Prostate gland (tissue), 2 donors: Measurements from ENCODE around the gene GRAMD1B. TPM values are rescaled to one million over a fixed set of nuclear protein-coding genes. Genes with fewer than 3 reads are reported as not detected.
"Not testable (repeated sequence)": the region's sequence is repeated elsewhere in the genome, so short reads cannot be mapped to it uniquely, and the experiment has no call there.

ENCODE experiments used
- DNase-seq: peaks from one replicate; pipeline ENCODE4 v3.0.0-alpha.2; 2019; ENCODE audit warnings: low spot score
- H3K27ac ChIP-seq, 2 donors: fragments of 200-600 bp; sonication (generic); 2 replicates each; pipeline ENCODE4 v1.5.1; 2017 to 2019
- H3K27me3 ChIP-seq: fragments of 200-600 bp; sonication (generic); replicated peaks from 2 replicates; pipeline ENCODE4 v1.5.1; 2019; ENCODE audit not compliant: insufficient read depth
- H3K36me3 ChIP-seq, 2 donors: fragments of 200-600 bp; sonication (generic); 1 replicate in 1 of 2; 2 replicates in 1 of 2; pipeline versions ENCODE4 v1.5.1 to v1.8.1; 2017 to 2019
- H3K4me1 ChIP-seq: fragments of 200-600 bp; sonication (generic); replicated peaks from 2 replicates; pipeline ENCODE4 v1.5.1; 2019
- H3K4me3 ChIP-seq, 2 donors: fragments of 200-600 bp; sonication (generic); 2 replicates each; pipeline ENCODE4 v1.5.1; 2017 to 2019
- H3K9me3 ChIP-seq: fragments of 200-600 bp; sonication (generic); 2 replicates; pipeline ENCODE4 v1.5.1; 2017
- CTCF ChIP-seq, 4 experiments: fragments of 200-600 bp in 2 of 4; fragments of 450-650 bp in 2 of 4; sonication (generic) in 2 of 4; IDR thresholded peaks; 1 replicate in 3 of 4; 2 replicates in 1 of 4; pipeline ENCODE4 v1.5.1; 2016 to 2019; ENCODE audit warnings: antibody characterized with exemption in 4 of 4, mild to moderate bottlenecking in 2 of 4, moderate library complexity in 2 of 4
- POLR2A ChIP-seq: fragments of 450-650 bp; IDR thresholded peaks from one replicate; pipeline ENCODE4 v1.6.1; 2016; ENCODE audit warnings: antibody characterized with exemption, mild to moderate bottlenecking
- POLR2AphosphoS5 ChIP-seq: sonication (generic); formaldehyde crosslinking; IDR thresholded peaks from one replicate; pipeline ENCODE4 v1.6.1; 2017; ENCODE audit warnings: antibody characterized with exemption
- WGBS: methylation state at CpG from one replicate; pipeline ENCODE4 v1.1.5; 2018; 5-methylcytosine and 5-hydroxymethylcytosine counted together
- intact Hi-C: fragments of 100-400 bp; cut with DNase I; formaldehyde crosslinking; loops from one replicate; pipeline ENCODE4 v1.14.2; 2022
- total RNA-seq, 2 donors: library from RNA; depleted of rRNA; stranded (reverse); fragments of >200 nt; gene quantifications; one replicate each; pipeline ENCODE4 v1.1.0, GENCODE V29; 2016

GRAMD1B gene
- total RNA-seq, 2 donors from 2014 or later: 4.5 to 27.2 TPM

- no peaks in the 10 kb centered on the region for H3K4me1 ChIP-seq
- no peak overlapping the region for H3K27ac ChIP-seq
- no peak overlapping the region for H3K4me3 ChIP-seq
- no peaks in the 10 kb centered on the region for H3K27me3 ChIP-seq
- TF ChIP-seq POLR2A (no peak), CTCF (IDR thresholded peaks at IDR 0.05) (no peak), POLR2AphosphoS5 (no peak)
- intact Hi-C loops: no loop called here
- WGBS: 90% methylated on average over 1 of the region's 1 CpG
- DNase-seq: no peak
- H3K36me3 ChIP-seq: no peaks in the 10 kb centered on the region
- H3K9me3 ChIP-seq: no peaks in the 10 kb centered on the region
Measured at GRCh38 chr11:123452794-123453193, 22.7 kb downstream of the GRAMD1B start.

GRCh38 chr11:123454060-123454651 is 24.1 kb downstream of the GRAMD1B start:
- 60% methylated on average over 7 of the region's 7 CpGs for WGBS
- TF ChIP-seq POLR2A (no peak), CTCF (IDR thresholded peaks at IDR 0.05) (no peak), POLR2AphosphoS5 (no peak)
- H3K27ac ChIP-seq: no peak overlapping the region

DNA sequence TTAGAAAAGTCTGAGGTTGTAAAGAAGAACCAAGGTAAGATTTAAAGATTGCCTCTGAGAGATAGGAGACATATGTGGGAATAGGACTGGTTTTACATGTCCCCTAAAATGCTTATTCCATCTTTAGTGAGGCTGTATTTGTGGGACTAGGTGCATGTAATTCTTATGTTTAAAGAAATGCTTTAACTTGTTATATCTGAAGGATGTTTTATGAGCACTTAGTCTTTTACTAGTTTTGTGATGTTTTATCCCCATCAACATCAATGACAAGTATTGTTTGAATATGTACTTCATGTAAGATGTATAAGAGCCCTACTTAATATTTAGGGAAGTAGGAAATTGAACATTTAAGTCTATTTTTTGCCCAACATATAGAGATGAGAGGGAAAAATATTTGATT is 24.7 kb downstream of the GRAMD1B start:
- no peaks in the 10 kb centered on the region for H3K4me1 ChIP-seq
- H3K27ac ChIP-seq: no peak overlapping the region
- H3K36me3 ChIP-seq: no peaks in the 10 kb centered on the region
- H3K27me3 ChIP-seq: no peaks in the 10 kb centered on the region
- intact Hi-C loops: no loop called here
- H3K9me3 ChIP-seq: no peaks in the 10 kb centered on the region
- TF ChIP-seq CTCF (IDR thresholded peaks at IDR 0.05) (no peak), POLR2AphosphoS5 (no peak), POLR2A (no peak)
- no peak overlapping the region for H3K4me3 ChIP-seq
- no peak for DNase-seq

More at GRCh38 chr11:123454060-123454651, 24.1 kb downstream of the GRAMD1B start:
- Histone ChIP-seq H3K27me3 (no peaks in the 10 kb centered on the region), H3K4me3 (no peak overlapping the region), H3K36me3 (no peaks in the 10 kb centered on the region), H3K4me1 (no peaks in the 10 kb centered on the region), H3K9me3 (no peaks in the 10 kb centered on the region)
- no peak for DNase-seq
- intact Hi-C loops: no loop called here

DNA sequence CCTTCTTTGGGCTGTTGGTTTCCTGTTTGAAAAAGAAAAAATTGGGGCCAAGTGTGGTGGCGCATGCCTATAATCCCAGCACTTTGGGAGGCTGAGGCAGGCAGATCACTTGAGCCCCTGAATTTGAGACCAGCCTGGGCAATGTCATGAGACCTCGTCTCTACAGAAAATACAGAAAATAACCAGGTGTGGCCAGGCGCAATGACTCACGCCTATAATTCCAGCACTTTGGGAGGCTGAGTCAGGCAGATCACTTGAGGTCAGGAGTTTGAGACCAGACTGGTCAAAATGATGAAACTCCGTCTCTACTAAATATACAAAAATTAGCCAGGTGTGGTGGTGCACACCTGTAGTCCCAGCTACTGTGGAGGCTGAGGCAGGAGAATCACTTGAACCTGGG is 26.4 kb downstream of the GRAMD1B start:
- H3K36me3 ChIP-seq, H3K9me3 ChIP-seq, H3K27ac ChIP-seq, H3K27me3 ChIP-seq, DNase-seq, H3K4me3 ChIP-seq, intact Hi-C loops, H3K4me1 ChIP-seq: not testable (repeated sequence)
- 91% methylated on average over 5 of the region's 5 CpGs for WGBS

DNA sequence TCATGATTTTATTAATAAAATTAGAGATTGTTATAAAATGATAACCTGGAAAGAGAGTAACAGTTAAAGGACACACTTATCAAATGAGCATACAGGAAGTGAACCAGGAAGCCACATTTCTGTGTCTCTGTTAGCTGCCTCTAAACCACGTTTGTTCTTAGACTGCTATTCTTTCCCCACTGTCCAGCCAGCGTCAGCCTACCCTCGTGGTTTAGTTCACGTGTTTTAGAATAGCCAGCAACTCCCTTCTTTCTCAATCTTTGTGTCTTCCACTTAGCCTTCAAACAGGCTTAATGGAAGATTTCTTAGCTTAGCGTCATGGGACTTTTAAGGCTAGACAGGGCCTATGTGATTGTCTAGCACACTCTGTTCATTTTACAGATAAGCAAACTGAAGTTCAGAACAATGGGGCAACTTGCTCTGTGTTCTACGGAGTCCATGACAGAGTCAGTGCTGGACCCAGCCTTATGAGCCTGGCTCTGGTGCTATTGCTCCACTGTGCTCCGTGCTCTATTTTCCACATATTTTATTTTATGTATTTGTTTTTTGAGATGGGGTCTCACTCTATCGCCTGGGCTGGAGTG is 27.2 kb downstream of the GRAMD1B start:
- H3K27ac ChIP-seq: no peak overlapping the region
- H3K4me1 ChIP-seq: no peaks in the 10 kb centered on the region
- no peak for DNase-seq
- no peak overlapping the region for H3K4me3 ChIP-seq
- no peaks in the 10 kb centered on the region for H3K9me3 ChIP-seq
- no peak for TF ChIP-seq POLR2AphosphoS5
- TF ChIP-seq CTCF (IDR thresholded peaks at IDR 0.05): no peak
- no peak for TF ChIP-seq POLR2A
- H3K27me3 ChIP-seq: no peaks in the 10 kb centered on the region
- 70% methylated on average over 8 of the region's 8 CpGs for WGBS
- no peaks in the 10 kb centered on the region for H3K36me3 ChIP-seq
- intact Hi-C loops: no loop called here
